HEK293T (cell line): ENCODE data around the gene HMMR.

Source experiments
- ELF4 ChIP-seq: fragments of 450-650 bp; IDR thresholded peaks from 2 replicates; pipeline ENCODE4 v1.6.1; 2017; ENCODE audit warnings: antibody characterized with exemption
- FOXA1 ChIP-seq: fragments of 450-650 bp; IDR thresholded peaks from 2 replicates; pipeline ENCODE4 v1.6.1; 2016; ENCODE audit warnings: mild to moderate bottlenecking
- FOXK2 ChIP-seq: fragments of 450-650 bp; IDR thresholded peaks from 2 replicates; pipeline ENCODE4 v1.6.1; 2016; ENCODE audit warnings: mild to moderate bottlenecking
- FOXM1 ChIP-seq: fragments of 450-650 bp; IDR thresholded peaks from 2 replicates; pipeline ENCODE4 v1.6.1; 2017; ENCODE audit warnings: mild to moderate bottlenecking, borderline replicate concordance
- HDGF ChIP-seq: fragments of 450-650 bp; IDR thresholded peaks from 2 replicates; pipeline ENCODE4 v1.6.1; 2017; ENCODE audit warnings: antibody characterized with exemption, borderline replicate concordance
- L3MBTL2 ChIP-seq: fragments of 450-650 bp; conservative IDR thresholded peaks from 2 replicates; pipeline ENCODE4 v1.6.1; 2016; ENCODE audit warnings: mild to moderate bottlenecking
- LEF1 ChIP-seq: fragments of 450-650 bp; IDR thresholded peaks from 2 replicates; pipeline ENCODE4 v1.6.1; 2017; ENCODE audit warnings: mild to moderate bottlenecking, borderline replicate concordance
- SUZ12 ChIP-seq: fragments of 450-650 bp; IDR thresholded peaks from 2 replicates; pipeline ENCODE4 v1.6.1; 2016; ENCODE audit warnings: mild to moderate bottlenecking
- TARDBP ChIP-seq: fragments of 450-650 bp; IDR thresholded peaks from 2 replicates; pipeline ENCODE4 v1.6.1; 2016
- ZNF384 ChIP-seq: fragments of 450-650 bp; IDR thresholded peaks from 2 replicates; pipeline ENCODE4 v1.6.1; 2016

DNA sequence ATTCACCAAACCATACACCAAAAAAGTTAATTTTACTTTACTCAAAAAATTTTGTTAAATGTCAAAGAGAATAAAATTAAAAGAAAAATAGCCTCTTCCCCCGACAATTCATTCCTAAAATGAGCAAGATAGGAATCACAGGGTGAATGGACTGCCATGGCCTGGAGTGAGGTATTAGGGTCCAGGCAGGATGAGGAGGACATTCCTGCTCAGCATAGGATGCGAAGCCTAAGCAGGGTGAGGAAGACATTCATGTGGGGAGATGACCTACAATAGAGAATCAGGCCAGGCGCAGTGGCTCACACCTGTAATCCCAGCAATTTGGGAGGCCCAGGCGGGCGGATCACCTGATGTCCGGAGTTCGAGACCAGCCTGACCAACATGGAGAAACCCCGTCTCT lies 8.9 kb upstream of the HMMR start:
- TF ChIP-seq FOXA1: no peak
- TF ChIP-seq ELF4: no peak
- no peak for TF ChIP-seq SUZ12
- no peak for TF ChIP-seq LEF1
- TF ChIP-seq FOXK2: no peak
- no peak for TF ChIP-seq L3MBTL2
- no peak for TF ChIP-seq ZNF384
- TF ChIP-seq TARDBP: no peak
- TF ChIP-seq HDGF: no peak
- TF ChIP-seq FOXM1: no peak
